ENCODE results near the gene STK35. TPM values are rescaled to one million over a fixed set of nuclear protein-coding genes. Genes with fewer than 3 reads are reported as not detected.

Gene STK35
- total RNA-seq, 2 donors from 2014 or later: 10.6 to 13.2 TPM

DNA sequence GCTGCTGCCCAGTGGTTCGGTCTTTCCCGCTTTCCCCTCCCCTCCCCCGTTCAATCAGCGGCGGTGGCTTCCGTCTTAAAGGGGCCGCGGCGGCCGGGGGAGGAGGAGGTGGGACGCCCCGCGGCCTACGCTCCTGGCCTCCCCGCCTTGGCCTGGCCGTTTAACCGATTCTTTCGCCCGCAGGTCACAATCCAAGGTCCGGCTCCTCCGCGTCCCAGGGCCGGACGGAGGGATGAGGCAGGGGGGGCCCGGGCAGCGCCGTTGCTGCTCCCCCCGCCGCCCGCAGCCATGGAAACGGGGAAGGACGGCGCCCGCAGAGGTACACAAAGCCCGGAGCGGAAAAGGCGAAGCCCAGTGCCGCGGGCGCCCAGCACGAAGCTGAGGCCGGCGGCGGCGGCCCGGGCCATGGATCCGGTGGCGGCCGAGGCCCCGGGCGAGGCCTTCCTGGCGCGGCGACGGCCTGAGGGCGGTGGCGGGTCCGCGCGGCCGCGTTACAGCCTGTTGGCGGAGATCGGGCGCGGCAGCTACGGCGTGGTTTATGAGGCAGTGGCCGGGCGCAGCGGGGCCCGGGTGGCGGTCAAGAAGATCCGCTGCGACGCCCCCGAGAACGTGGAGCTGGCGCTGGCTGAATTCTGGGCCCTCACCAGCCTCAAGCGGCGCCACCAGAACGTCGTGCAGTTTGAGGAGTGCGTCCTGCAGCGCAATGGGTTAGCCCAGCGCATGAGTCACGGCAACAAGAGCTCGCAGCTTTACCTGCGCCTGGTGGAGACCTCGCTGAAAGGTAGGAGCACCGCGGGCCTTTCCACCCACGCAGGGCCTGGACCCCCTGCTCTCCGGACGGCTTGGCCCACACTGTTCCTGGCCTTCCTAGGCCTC lies 1.2 kb downstream of the STK35 start:
- intact Hi-C loops (cut with DNase I): no loop called here
- peak; percentile 95 for DNase-seq (ENCODE audit: low spot score)

DNA sequence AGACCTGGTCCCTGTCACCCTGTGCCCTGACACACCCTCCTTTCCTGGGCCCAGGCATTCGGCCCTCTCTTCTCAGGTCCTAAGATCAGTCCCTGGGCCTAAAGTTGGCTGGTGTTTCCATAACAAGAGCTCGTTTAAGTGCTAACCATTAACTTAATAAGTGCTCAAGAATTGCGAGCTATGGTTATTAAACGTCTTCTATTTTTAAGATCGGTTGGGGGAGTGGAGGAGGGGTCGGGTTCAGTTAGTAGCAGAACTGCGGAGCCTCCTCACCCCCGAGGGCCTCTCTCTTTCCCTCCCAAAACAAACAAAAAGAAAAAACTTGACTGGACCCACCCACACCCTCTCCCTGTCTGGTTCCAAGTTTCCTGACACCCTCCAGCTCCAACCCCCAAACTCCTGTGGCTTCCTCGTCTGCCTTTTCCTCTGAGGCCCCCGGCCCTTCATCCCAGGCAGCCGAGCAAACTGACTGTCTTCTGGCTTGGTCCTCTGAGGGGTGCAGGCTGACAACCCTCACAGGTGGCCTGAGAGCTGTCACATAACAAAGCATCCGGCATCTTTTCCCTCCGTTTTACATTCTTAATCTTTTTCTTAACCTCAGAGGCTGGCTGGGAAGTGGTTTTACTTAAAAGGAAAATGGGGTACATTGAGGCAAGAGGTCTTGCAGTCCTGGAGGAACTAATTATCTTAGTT lies 2.0 kb downstream of the STK35 start:
- DNase-seq (ENCODE audit: low spot score): no peak
- intact Hi-C loops (cut with DNase I): no loop called here

DNA sequence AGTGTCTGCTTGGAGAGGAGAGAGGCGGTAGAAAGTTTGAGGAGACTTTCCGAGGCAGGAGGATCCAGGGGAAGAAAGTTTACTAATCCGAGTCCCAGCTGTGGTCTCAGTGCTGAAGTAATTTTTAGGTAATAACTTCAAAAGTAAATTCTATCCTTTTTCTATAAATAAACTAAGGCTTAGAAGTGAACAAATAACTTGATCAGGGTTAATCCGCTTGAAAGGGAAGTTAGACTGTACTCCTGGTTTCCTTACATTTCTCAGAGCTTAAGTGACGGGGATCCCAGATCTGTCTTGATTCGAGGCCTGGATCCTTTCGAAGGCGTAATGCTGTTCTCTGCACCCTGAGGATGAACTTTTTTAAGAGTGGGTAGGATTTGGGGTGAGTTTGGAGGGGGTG lies 2.6 kb downstream of the STK35 start:
- DNase-seq (ENCODE audit: low spot score): no peak
- intact Hi-C loops (cut with DNase I): no loop called here

DNA sequence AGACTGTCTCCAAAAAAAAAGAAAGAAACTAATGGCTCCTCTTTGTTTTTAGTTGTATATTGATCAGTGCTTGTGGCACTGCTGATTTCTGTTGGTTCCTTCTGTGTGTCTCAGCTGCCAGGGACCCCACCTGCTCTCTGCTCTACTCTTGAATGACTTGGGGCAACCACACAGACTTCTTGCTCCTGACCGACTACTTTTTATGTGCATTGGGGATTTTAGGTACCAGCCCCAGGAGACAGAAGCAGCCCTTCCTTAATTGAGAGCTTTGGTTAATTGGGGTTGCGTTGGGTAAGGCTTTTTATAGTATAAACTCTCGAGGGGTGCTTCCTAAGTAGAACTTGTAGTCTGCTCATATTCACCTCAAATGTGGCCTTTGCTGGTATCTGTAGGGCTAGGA lies 6.9 kb downstream of the STK35 start:
- no peak for DNase-seq (ENCODE audit: low spot score)
- intact Hi-C loops (cut with DNase I): no loop called here

DNA sequence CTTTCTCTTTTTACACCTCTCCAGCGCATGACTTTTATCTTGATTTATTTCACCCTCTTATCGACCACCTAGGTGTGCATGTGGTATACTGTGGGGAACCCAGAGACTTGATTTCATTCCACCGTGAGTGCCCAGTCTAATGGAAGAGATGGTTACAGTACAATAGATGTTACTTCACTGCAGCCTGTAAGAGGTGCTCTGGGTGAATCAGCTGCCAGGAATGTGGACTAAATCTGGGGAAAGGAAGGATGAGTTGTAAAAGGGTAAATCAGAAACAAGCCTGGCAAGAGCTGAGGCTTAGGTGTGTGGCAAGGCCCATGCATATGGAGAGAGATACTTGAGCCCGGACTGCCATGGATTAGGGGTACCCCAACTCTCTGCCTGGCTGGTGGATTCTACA lies 7.4 kb downstream of the STK35 start:
- DNase-seq (ENCODE audit: low spot score): no peak
- intact Hi-C loops (cut with DNase I): no loop called here

DNA sequence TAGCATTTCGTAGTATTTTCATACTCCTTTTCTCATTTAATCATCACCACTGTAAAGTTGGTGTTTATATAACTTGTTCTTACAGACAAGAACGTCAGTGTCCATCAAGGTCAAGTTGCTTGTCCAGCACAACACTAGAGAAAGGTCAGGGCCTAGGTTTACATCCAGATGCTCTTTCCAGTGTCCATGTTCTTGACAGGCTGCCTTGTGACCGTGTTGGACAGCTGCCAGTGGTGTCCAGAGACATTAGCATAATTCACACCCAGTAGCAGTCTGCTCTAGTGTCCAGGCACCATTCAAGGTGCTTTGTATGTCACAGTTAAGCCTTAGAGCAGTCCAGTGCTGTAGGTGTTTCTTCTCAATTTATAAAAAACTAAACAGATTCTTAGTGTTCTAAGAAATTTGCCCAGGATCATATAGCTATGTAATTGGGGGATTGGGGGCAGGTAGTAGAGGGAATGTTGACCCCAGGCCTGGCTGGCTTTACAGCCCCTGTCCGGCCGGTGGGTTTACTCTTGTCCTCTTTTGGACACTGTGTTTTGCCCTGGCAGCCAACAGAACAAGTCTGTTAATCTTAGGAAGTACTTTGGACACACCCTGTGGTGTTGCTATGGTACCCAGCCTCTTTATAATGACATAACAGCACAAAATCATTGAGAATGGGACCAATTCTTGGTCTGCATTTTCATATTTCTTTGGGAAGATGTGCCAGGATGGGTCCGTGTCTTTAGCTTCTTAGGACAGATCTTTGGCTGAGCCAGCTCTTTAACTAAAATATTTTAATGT lies 8.0 kb downstream of the STK35 start:
- intact Hi-C loops (cut with DNase I): no loop called here
- DNase-seq (ENCODE audit: low spot score): no peak

DNA sequence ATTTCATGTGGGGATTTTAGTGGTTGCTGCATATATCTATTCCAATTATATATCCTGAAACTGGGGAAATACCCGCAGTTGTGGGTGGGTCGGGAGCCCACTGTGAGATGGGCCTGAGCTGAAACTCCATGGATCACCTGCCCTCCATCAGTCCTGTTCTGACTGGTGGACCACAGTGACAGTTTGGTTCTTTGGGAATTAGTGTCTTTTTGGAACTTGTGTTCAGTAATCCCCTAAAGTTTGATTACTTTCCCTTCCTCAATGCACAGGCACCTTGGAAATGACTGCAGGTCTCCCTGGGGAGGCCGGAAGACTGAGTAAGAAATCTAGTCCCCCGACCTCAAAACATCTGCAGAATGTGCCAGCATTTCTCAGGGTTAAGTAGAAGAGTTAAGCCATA lies 11.3 kb downstream of the STK35 start:
- intact Hi-C loops (cut with DNase I): no loop called here
- DNase-seq (ENCODE audit: low spot score): no peak

DNA sequence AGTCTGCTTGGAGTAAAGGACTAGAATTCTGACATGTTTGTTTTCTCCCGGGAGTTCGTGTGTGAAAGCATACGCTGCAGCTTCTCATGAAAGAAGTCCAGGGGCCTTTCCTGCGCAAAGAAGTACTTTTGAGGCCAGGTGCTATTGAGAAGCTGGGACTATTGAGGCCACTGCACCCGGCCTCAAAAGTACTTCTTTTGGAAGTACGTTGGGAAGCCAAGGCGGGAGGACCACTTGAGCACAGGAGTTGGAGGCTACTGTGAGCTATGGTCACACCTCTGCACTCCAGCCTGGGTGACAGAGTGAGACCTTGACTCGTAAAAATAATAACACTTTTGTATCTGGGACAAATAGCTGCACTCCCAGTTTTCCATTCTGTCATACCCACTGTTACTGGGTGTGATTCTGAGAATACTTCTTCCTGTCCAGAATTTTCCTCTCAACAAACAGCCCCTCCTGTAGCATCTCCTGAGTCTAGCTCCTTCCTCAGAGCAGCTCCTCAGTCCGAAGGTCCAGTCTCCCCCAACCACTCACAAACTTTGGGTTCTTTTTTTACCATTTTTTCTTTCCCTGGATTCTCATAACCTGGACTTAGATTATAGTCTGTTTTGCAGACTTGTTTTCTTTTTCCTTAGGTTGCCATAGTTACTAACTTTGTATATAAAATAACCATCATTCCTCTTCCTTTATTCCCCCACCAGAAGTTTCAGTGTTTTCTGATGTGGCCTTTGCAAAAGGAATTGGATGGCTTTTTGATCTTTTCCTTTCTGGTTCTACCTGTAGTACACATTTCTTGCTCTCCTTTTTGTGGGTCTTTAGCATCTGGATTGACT lies 12.7 kb downstream of the STK35 start:
- no peak for DNase-seq (ENCODE audit: low spot score)
- intact Hi-C loops (cut with DNase I): no loop called here

DNA sequence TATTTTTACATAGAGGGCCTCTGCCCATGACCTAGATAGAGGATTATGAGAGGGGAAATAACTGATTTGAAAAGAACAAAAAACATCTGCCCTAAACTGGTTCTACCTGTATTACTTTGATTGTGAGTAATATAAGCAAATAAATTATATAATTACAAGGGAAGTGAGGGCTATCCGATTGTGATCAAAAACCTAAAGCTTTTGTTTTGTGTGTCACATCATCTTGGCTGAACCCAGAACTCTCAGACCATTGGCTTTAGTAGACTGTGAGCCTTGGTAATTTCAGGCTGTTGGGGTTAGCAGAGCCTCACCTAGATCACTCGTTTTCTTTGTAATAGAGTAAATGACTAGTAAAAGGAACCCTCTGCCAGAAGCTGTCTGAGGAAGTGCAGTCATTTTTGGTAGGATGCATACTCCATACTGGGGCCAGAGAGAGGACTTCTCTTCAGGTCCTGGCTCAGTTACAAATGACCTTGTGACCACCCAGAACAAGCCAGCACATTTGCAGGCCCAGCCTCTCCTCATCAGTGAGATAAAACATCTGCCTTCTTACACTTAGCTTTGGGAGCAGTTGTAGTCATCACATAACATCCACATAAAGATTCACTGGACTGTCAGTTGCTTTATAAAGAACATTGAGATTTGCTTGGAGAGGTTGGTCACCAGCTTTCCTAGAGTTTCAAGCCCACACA lies 13.5 kb downstream of the STK35 start:
- no peak for DNase-seq (ENCODE audit: low spot score)
- intact Hi-C loops (cut with DNase I): no loop called here

DNA sequence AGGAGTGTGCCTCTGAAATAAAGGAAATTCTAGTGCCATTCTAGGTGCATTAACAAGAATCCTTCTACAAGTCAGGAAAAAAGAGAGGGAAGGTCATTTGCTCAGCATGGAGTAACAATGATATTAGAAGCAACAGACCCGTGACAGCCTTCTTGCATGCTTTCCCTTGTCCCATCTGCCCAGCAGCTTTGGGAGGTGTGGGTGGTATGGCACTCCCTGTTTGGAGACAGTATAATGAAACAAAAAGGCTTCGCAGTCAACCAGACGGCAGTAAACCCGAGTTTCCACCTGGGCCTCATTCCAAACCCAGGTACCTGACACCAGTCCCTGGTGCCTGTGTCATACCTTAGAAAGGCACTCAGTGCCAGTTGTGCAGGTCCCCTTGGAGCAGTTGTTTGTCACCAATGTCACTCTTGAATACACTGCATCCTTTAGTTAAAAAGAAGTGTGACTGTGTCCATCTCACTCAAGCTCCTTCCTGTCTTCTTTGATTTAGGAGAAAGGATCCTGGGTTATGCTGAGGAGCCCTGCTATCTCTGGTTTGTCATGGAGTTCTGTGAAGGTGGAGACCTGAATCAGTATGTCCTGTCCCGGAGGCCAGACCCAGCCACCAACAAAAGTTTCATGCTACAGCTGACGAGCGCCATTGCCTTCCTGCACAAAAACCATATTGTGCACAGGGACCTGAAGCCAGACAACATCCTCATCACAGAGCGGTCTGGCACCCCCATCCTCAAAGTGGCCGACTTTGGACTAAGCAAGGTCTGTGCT lies 14.7 kb downstream of the STK35 start:
- no peak for DNase-seq (ENCODE audit: low spot score)
- intact Hi-C loops (cut with DNase I): no loop called here

DNA sequence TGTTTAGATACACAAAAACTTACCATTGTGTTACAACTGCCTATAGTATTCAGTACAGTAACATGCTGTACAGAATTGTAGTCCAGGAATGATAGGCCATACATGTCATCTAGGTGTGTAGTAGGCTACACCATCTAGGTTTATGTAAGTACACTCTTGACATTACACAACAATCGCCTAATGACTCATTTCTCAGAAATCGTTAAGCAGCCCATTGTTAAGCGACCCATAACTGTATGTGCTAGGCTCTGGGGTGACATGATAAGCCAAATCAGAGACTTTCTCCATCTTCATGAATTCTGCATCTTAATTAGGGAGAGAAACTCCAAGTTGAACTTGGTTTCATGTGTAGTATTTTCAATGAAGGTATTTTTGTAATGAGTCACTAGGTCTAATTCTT lies 17.2 kb downstream of the STK35 start:
- intact Hi-C loops (cut with DNase I): no loop called here
- DNase-seq (ENCODE audit: low spot score): no peak

DNA sequence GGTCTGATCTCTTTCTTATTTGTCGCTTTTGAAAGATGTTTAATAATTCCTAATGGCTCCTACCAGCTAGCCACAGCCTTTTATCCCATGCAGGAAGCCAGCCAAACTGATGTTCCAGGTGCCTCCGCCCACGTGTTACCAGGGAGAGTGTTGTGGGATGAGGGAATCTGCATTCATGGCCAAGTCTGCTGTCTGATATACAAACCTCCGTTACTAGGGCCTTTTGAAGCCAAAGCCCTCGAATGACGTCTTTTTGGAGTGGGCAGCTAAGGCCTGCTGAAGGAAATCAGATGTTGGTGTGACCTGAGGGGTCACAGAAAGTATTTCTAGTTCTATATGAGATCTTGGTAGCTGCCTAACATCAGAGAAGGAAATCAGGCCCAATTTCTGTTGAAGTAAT lies 21.3 kb downstream of the STK35 start:
- no peak for DNase-seq (ENCODE audit: low spot score)
- intact Hi-C loops (cut with DNase I): no loop called here

DNA sequence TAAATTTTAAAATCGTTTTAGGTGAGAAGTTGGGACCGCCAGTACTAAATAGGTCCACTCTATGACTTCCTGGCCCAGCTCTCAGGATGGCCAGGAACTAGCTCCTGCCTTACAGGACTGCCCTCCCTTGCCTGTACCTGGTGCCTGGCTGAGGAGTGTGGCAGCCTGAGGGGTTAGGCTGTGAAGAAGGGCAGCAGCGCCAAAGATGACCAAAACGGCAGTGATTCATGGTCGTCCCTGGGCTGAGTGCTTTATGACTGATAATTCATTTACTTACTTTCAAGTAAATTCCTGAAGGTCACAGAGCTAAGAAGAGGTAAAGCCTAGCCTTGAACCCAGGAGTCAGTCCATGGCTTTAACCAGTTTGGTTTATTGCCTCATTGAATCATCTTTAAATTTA lies 22.1 kb downstream of the STK35 start:
- DNase-seq (ENCODE audit: low spot score): no peak
- intact Hi-C loops (cut with DNase I): no loop called here

DNA sequence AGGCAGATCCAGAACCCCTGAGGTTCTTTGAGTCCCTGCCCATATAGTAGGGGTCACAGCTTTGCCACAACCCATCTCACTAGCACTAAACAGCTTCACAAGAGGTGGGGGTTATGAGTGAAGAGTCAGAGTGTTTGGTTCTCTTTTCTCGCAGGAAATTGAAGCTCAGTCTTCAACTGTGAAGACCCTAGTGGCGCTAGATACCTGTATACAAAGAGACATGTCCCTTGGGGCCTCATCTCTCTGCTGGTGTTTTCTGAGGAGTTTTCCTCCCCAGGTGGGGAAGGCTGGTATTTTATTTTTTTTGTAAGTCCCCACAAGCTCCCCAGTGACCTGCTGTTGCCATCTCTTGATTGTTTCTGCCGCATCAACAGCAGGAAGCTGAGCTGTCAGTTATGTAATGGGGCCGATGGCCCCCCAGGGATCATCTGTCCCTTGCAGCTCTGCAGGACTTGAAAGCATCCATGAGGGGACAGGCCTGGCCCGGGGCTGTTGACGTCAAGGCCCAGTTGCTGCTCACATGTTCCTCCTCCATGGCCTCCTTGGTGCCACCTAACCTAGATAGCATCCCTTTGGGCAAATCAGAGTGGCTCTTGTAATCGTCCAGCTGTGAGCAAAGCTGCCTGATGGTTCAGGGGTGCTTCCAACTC lies 23.1 kb downstream of the STK35 start:
- intact Hi-C loops (cut with DNase I): no loop called here
- no peak for DNase-seq (ENCODE audit: low spot score)

DNA sequence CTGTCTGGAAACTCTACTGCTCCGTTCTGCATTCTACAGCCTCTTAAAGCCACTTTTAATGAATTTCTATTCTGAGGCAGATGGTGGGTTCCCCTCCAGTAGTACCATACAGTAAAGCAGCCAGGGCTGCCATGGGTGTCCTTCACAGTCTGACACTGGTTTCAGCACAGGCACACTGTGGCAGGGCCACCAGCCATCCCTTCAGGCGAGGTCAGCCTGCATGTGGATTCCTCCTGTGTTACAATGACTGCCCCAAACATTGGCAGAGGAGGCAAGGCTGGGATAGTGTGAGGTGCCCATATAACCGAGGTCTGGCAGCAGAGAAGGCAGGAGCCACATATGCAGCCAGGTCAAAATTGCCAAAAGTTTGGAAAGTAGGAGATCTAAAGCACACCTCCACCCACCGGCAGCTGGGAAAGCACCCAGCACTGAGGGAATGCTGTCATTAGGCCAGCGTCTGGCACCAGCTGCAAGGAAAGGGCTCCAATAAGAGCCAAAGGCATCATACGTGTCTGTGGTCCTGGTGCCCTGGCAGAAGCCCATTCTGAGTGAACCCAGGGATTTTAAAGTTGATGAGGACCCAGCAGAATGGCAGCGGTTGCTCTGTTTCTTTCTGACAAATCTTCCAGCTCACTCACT lies 24.0 kb downstream of the STK35 start:
- intact Hi-C loops (cut with DNase I): no loop called here
- DNase-seq (ENCODE audit: low spot score): no peak

DNA sequence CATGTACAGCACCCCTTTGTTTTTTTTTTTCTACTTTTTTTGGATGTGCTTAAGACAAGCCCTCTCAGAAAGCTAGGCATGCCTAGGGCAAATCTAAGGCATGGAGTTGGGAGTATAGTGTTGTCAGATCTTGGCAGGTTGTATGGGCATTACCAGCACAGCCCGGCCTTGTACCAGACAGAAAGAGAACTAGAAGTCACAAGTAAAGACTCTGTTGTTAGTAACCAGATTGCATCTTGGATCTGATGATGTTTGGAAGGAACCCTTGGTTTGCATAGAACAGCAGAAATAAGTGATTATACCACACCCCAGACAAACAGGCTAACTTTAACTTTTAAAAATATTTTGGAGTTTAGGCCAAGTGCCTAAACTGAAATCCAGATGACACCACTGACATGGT lies 25.6 kb downstream of the STK35 start:
- no peak for DNase-seq (ENCODE audit: low spot score)
- intact Hi-C loops (cut with DNase I): no loop called here

DNA sequence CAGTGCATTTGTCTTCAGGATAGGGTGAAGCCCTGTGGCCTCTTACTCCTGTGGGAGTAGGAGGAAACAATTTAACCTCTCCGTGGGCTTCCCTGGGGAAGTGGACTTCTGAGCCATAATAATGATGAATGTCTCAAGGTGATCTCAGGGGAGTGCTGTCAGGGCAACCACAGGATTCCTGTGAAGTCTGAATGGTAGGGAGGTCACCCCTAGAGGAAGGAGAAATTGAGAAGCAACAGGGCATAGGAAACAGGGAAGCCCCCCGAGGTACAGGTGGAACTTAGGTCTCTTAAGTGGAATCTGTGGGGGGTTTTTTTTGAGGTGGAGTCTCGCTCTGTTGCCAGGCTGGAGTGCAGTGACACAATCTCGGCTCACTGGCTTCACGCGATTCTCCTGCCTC lies 26.9 kb downstream of the STK35 start:
- DNase-seq (ENCODE audit: low spot score): no peak
- intact Hi-C loops (cut with DNase I): no loop called here
